Spleen (tissue), 11 donors: Measurements from ENCODE around the gene DNAH12. TPM values are rescaled to one million over a fixed set of nuclear protein-coding genes. Genes with fewer than 3 reads are reported as not detected.
"Not testable (repeated sequence)": the region's sequence is repeated elsewhere in the genome, so short reads cannot be mapped to it uniquely, and the experiment has no call there.

Experiments used
- DNase-seq: peaks from one replicate; pipeline ENCODE4 v3.0.0-alpha.2; 2020
- H3K27ac ChIP-seq, 8 donors: fragments of 200-600 bp; sonication (generic) in 7 of 8; 1 replicate in 4 of 8; 2 replicates in 4 of 8; pipeline versions ENCODE4 v1.5.0 to v1.8.0; 2016 to 2021; ENCODE audit warnings: inconsistent platforms in 4 of 8, mild to moderate bottlenecking in 4 of 8, moderate library complexity in 1 of 8
- H3K27me3 ChIP-seq, 7 donors: fragments of 200-600 bp; sonication (generic) in 6 of 7; replicated peaks in 1 of 7; 1 replicate in 4 of 7; 2 replicates in 3 of 7; pipeline versions ENCODE4 v1.5.0 to v1.8.0; 2016 to 2021; ENCODE audit warnings: inconsistent platforms in 3 of 7, mild to moderate bottlenecking in 1 of 7
- H3K36me3 ChIP-seq, 6 donors: fragments of 200-600 bp; sonication (generic) in 5 of 6; 1 replicate in 4 of 6; 2 replicates in 2 of 6; pipeline versions ENCODE4 v1.5.0 to v1.8.0; 2016 to 2021; ENCODE audit warnings: inconsistent platforms in 2 of 6
- H3K4me1 ChIP-seq, 6 donors: fragments of 200-600 bp; sonication (generic) in 5 of 6; 1 replicate in 3 of 6; 2 replicates in 3 of 6; pipeline versions ENCODE4 v1.5.0 to v1.8.0; 2016 to 2021; ENCODE audit warnings: inconsistent platforms in 3 of 6
- H3K4me3 ChIP-seq, 8 donors: fragments of 200-600 bp; sonication (generic) in 7 of 8; 1 replicate in 4 of 8; 2 replicates in 4 of 8; pipeline versions ENCODE4 v1.5.0 to v1.8.0; 2016 to 2021; ENCODE audit warnings: inconsistent platforms in 4 of 8, mild to moderate bottlenecking in 4 of 8, moderate library complexity in 2 of 8
- H3K9me3 ChIP-seq, 8 donors: fragments of 200-600 bp; sonication (generic) in 7 of 8; 1 replicate in 4 of 8; 2 replicates in 4 of 8; pipeline versions ENCODE4 v1.5.0 to v1.8.0; 2016 to 2021; ENCODE audit warnings: inconsistent platforms in 4 of 8
- CTCF ChIP-seq, 11 experiments: fragments of 200-600 bp in 7 of 11; fragments of 450-650 bp in 4 of 11; sonication (generic) in 4 of 11; IDR thresholded peaks in 8 of 11; conservative IDR thresholded peaks in 3 of 11; 1 replicate in 7 of 11; 2 replicates in 4 of 11; pipeline versions ENCODE4 v1.4.0 to v1.8.0; 2016 to 2021; ENCODE audit warnings: antibody characterized with exemption in 11 of 11, inconsistent platforms in 4 of 11, mild to moderate bottlenecking in 1 of 11
- POLR2A ChIP-seq, 3 donors: fragments of 450-650 bp; IDR thresholded peaks; one replicate each; pipeline ENCODE4 v1.5.1; 2017; ENCODE audit warnings: antibody characterized with exemption in 3 of 3, mild to moderate bottlenecking in 1 of 3
- POLR2AphosphoS5 ChIP-seq, 3 donors: sonication (generic); formaldehyde crosslinking; IDR thresholded peaks; one replicate each; pipeline ENCODE4 v1.5.1; 2017; ENCODE audit warnings: antibody characterized with exemption in 3 of 3
- WGBS, 5 donors: extraction: QIAGEN DNeasy Blood & Tissue Kit in 3 of 5; methylation state at CpG; one replicate each; pipeline versions ENCODE4 v1.1.5 to v1.1.7; 2013 to 2018; 5-methylcytosine and 5-hydroxymethylcytosine counted together
- intact Hi-C: fragments of 100-400 bp; cut with DNase I; formaldehyde crosslinking; loops from one replicate; pipeline ENCODE4 v1.15.0; 2023; ENCODE audit warnings: low total_unique reads
- polyA plus RNA-seq, 3 donors: library from polyadenylated mRNA; stranded (reverse); fragments of 200-250 nt; gene quantifications; one replicate each; pipeline ENCODE4 v1.2.1, GENCODE V29; 2013
- total RNA-seq, 7 donors: library from RNA; depleted of rRNA in 3 of 7; stranded (reverse); fragments of >200 nt in 3 of 7; fragmentation: NEBNext Ultra II Directional in 4 of 7; extraction: Animal tissue kit (Norgen Biotek cat#: 25700) in 4 of 7; gene quantifications; one replicate each; pipeline versions ENCODE4 v1.1.0 to v1.2.1, GENCODE V29; 2016 to 2021
- donor health status: healthy with polysubstance abuse.
- donor health status: DM: no; HTN: no; CAD: no; lungs with moderate emphysema.
- donor health status: DM: no; HTN: no; CAD: no.
- donor health status: Bipolar disorder and iron deficiency.
- donor health status: healthy.
- donor health status: DM: no; HTN: no; CAD: no.
- donor health status: DM: yes; HTN: yes; CAD: no.

The DNAH12 gene
- total and polyA plus RNA-seq, 10 donors: 0.09 to 0.39 (median 0.20) TPM; not detected in 2

GRCh38 chr3:57500506-57500905, 43.6 kb downstream of the DNAH12 start:
- DNase-seq: no peak
- no peak overlapping the region for H3K27ac ChIP-seq
- TF ChIP-seq POLR2AphosphoS5 (IDR thresholded peaks at IDR 0.05) (no peak), CTCF (IDR thresholded peaks at IDR 0.05 in 8 of 11, conservative IDR thresholded peaks at IDR 0.05 in 3 of 11) (no peak), POLR2A (IDR thresholded peaks at IDR 0.05) (no peak)
- H3K36me3 ChIP-seq: no peaks in the 10 kb centered on the region
- intact Hi-C loops: no loop called here
- H3K27me3 ChIP-seq: peaks cover 0 to 2% (median 0%) of the 10 kb centered on the region in 7 donors
- H3K9me3 ChIP-seq: no peaks in the 10 kb centered on the region
- WGBS, 5 donors: 62 to 85% (median 76%) methylated on average over 2 of the region's 2 CpGs
- no peaks in the 10 kb centered on the region for H3K4me1 ChIP-seq
- no peak overlapping the region for H3K4me3 ChIP-seq

DNA sequence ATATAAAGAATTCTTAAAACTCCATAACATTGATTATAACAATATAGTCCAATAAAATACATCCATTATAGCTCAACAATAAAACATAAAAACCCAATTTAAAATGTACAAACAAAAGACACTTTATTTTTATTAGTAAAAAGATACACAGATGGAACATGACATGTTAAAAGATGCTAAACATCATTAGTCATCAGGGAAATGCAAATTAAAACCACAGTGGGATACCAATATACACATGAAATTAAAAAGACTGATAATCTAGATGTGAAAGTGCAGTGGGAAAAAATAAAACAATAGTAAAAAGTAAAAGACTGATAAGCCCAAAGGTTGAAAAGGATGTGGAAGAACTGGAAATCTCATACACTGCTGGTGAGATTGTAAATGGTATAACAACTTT, 46.2 kb downstream of the DNAH12 start:
- Histone ChIP-seq H3K4me3 (no peak overlapping the region), H3K27ac (no peak overlapping the region)

GRCh38 chr3:57484563-57484962, 59.6 kb downstream of the DNAH12 start:
- DNase-seq: no peak
- Histone ChIP-seq H3K27ac (no peak overlapping the region), H3K9me3 (no peaks in the 10 kb centered on the region), H3K4me3 (no peak overlapping the region), H3K27me3 (no peaks in the 10 kb centered on the region), H3K36me3 (no peaks in the 10 kb centered on the region), H3K4me1 (no peaks in the 10 kb centered on the region)
- intact Hi-C loops: no loop called here
- 86 to 97% (median 91%) methylated on average over 1 of the region's 1 CpG for WGBS, 5 donors
- TF ChIP-seq CTCF (IDR thresholded peaks at IDR 0.05 in 8 of 11, conservative IDR thresholded peaks at IDR 0.05 in 3 of 11) (no peak), POLR2A (IDR thresholded peaks at IDR 0.05) (no peak), POLR2AphosphoS5 (IDR thresholded peaks at IDR 0.05) (no peak)

More for the DNA sequence above, 46.2 kb downstream of the DNAH12 start:
- H3K27me3 ChIP-seq: no peaks in the 10 kb centered on the region
- no peaks in the 10 kb centered on the region for H3K36me3 ChIP-seq
- H3K4me1 ChIP-seq: no peaks in the 10 kb centered on the region
- no peak for DNase-seq
- TF ChIP-seq POLR2AphosphoS5 (IDR thresholded peaks at IDR 0.05) (no peak), CTCF (IDR thresholded peaks at IDR 0.05 in 8 of 11, conservative IDR thresholded peaks at IDR 0.05 in 3 of 11) (no peak)
- H3K9me3 ChIP-seq: no peaks in the 10 kb centered on the region
- intact Hi-C loops: no loop called here

DNA sequence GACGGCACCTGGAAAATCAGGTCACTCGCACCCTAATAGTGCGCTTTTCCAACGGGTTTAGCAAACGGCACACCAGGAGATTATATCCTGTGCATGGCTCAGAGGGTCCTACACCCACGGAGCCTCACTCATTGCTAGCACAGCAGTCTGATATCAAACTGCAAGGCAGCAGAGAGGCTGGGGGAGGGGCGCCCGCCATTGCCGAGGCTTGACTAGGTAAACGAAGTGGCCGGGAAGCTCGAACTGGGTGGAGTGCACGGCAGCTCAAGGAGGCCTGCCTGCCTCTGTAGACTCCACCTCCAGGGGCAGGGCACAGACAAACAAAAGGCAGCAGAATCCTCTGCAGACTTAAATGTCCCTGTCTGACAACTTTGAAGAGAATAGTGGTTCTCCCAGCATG, 67.0 kb downstream of the DNAH12 start:
- H3K27me3 ChIP-seq, H3K36me3 ChIP-seq, DNase-seq, intact Hi-C loops, H3K27ac ChIP-seq, H3K4me1 ChIP-seq, H3K4me3 ChIP-seq: not testable (repeated sequence)
- 95 to 98% (median 96%) methylated on average over 11 to 13 of the region's 13 CpGs for WGBS, 5 donors
- H3K9me3 ChIP-seq: peaks cover 0 to 15% (median 5%) of the 10 kb centered on the region in 8 donors

DNA sequence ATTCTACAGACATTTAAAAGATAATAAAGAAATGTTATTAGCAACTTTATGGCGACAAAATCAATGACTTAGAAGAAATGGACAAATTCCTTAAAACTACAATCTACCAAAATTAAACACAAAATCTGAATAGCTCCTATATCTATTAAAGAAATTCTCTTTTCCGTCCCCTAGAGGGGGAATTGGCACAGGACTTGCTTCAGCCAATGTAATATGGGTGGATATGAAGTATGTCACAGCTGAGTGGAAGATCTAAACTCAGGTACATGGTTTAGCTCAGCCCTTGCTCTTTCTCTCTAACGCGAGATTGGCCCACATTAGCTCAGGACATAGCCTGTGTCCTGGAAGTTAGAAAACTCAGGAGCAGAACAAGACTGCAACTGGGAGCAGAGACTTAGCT, 79.3 kb downstream of the DNAH12 start:
- intact Hi-C loops: no loop called here

More for the DNA sequence above, 79.3 kb downstream of the DNAH12 start:
- no peaks in the 10 kb centered on the region for H3K9me3 ChIP-seq
- DNase-seq: no peak
- no peak overlapping the region for H3K27ac ChIP-seq
- WGBS, 5 donors: 84 to 95% (median 89%) methylated on average over 4 of the region's 4 CpGs
- no peak overlapping the region for H3K4me3 ChIP-seq
- H3K27me3 ChIP-seq: no peaks in the 10 kb centered on the region
- H3K36me3 ChIP-seq: no peaks in the 10 kb centered on the region
- H3K4me1 ChIP-seq: peaks cover 0 to 3% (median 0%) of the 10 kb centered on the region in 6 donors
- no peak for TF ChIP-seq POLR2AphosphoS5 (IDR thresholded peaks at IDR 0.05)
- TF ChIP-seq POLR2A (IDR thresholded peaks at IDR 0.05): no peak
- TF ChIP-seq CTCF (IDR thresholded peaks at IDR 0.05 in 8 of 11, conservative IDR thresholded peaks at IDR 0.05 in 3 of 11): no peak
